NB4 (cell line): ENCODE measurements around the gene NFASC.

Experiments
- DNase-seq: peaks from one replicate; pipeline ENCODE4 v3.0.0; 2010; ENCODE audit warnings: low read depth
- H3K4me3 ChIP-seq: one replicate; pipeline ENCODE4 v1.5.1; 2011; ENCODE audit warnings: mild to moderate bottlenecking, low read depth, low read length, moderate library complexity
- MYC ChIP-seq: IDR thresholded peaks from 2 replicates; pipeline ENCODE4 v1.6.1; 2011; ENCODE audit warnings: low read depth, low read length
- POLR2A ChIP-seq: IDR thresholded peaks from 2 replicates; pipeline ENCODE4 v1.6.1; 2011; ENCODE audit warnings: mild to moderate bottlenecking; ENCODE audit not compliant: insufficient read length; ENCODE audit errors: extremely low read depth
- TF ChIP-seq, protein P1 (sequence below): IDR thresholded peaks from 2 replicates; pipeline ENCODE4 v1.6.1; 2011; ENCODE audit warnings: low read depth, low read length
- TF ChIP-seq, protein P2 (sequence below): IDR thresholded peaks from one replicate; pipeline ENCODE4 v1.5.1; 2012; ENCODE audit warnings: low read depth, low read length

Gene NFASC

DNA sequence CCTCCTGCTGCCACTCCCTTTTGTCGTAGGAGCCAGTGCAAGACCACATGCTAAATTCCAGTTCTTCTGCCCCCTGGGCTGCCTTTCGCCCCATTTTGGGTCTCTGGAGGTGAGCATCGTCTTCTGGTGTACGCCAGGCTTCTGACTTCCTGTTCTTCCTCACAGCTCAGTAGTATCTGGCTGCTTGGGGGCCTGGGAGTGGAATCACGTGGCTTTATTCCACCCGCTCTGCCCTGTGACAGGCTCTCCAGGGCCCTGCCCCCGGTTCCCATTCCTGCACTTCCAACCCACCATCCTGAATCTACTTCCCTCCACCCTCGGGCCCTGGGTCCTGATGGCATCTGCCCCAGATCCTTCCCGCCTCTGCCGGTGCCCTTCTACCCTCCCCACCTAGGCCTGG lies 3.6 kb downstream of the NFASC start:
- TF ChIP-seq, protein P1, sequence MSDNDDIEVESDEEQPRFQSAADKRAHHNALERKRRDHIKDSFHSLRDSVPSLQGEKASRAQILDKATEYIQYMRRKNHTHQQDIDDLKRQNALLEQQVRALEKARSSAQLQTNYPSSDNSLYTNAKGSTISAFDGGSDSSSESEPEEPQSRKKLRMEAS: no peak
- no peak for TF ChIP-seq POLR2A
- TF ChIP-seq MYC: no peak
- TF ChIP-seq, protein P2, sequence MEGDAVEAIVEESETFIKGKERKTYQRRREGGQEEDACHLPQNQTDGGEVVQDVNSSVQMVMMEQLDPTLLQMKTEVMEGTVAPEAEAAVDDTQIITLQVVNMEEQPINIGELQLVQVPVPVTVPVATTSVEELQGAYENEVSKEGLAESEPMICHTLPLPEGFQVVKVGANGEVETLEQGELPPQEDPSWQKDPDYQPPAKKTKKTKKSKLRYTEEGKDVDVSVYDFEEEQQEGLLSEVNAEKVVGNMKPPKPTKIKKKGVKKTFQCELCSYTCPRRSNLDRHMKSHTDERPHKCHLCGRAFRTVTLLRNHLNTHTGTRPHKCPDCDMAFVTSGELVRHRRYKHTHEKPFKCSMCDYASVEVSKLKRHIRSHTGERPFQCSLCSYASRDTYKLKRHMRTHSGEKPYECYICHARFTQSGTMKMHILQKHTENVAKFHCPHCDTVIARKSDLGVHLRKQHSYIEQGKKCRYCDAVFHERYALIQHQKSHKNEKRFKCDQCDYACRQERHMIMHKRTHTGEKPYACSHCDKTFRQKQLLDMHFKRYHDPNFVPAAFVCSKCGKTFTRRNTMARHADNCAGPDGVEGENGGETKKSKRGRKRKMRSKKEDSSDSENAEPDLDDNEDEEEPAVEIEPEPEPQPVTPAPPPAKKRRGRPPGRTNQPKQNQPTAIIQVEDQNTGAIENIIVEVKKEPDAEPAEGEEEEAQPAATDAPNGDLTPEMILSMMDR: no peak

DNA sequence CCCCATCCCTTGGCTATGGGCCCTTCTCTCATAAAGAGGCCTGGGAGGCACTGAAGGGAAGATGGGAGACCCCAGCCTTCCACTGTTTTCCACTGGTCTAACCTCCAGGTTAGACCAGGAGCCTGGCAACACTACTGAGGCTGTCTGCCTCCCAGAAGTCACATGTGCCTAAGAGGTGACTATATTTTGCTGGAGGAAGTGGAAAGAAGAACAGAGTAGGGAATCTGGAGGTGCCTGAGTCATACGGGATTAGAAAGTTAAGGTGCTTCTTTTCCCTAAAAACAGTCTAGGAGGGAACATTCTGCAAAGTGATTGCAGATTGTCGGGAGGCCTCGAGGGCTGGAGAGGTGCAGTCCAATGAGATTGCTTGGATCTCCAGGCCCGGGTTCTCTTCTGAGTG lies 4.6 kb downstream of the NFASC start:
- TF ChIP-seq, protein P2: no peak
- TF ChIP-seq MYC (no peak), POLR2A (no peak)
- TF ChIP-seq, protein P1: no peak
- no peak for DNase-seq
- H3K4me3 ChIP-seq: no peak overlapping the region

More for the DNA sequence above, 3.6 kb downstream of the NFASC start:
- no peak for DNase-seq
- no peak overlapping the region for H3K4me3 ChIP-seq

DNA sequence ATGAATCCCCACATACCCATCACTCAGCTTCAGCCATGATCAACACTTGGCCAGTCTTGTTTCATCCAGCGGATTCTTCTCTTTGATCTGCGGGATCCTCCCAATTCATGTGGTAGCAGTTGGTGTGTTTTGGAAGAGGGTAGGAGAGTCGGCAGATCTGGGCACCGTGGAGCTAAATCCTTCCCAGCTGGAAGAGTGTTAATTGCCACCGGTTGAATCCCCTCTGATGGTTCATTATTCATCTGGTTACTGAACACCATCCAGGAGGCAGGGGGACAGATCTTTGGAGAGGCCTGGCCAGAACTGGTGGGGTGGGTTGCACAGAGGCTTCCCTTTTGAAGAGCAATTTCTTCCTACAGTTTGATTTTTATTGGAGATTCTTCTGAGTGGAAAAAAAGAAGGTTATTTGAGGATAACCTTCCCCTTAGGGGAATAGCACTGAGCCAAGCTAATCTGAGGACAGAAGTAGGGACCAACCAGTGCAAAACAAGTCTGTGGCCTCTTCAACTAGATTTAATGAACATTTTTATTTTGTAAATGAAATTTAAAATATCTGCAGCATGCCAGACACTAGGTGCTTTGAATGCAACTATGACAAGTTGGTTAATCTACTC lies 8.1 kb downstream of the NFASC start:
- no peak for DNase-seq
- TF ChIP-seq POLR2A (no peak), MYC (no peak)
- TF ChIP-seq, protein P2: no peak
- TF ChIP-seq, protein P1: no peak
- H3K4me3 ChIP-seq: no peak overlapping the region

DNA sequence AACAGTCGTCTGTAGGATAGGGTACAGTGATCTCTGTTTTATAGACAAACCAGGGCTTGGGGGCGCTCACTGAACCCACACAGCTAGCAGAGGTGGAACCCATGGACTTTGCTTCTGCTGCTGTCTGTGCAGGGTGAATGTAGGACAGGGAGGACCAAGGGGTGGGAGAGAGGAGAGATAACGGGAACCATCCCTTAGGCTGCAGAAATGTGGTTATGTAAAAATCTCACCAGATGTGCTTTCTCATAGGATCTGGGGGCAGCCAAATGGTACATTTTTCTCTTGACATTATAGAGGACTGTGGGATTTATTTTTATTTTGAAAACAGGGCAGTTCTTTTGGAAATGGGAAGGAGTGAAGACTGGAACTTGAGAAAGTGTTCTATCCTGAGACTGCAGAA lies 8.7 kb downstream of the NFASC start:
- TF ChIP-seq, protein P1: no peak
- TF ChIP-seq POLR2A (no peak), MYC (no peak)
- TF ChIP-seq, protein P2: no peak
- DNase-seq: no peak
- no peak overlapping the region for H3K4me3 ChIP-seq

DNA sequence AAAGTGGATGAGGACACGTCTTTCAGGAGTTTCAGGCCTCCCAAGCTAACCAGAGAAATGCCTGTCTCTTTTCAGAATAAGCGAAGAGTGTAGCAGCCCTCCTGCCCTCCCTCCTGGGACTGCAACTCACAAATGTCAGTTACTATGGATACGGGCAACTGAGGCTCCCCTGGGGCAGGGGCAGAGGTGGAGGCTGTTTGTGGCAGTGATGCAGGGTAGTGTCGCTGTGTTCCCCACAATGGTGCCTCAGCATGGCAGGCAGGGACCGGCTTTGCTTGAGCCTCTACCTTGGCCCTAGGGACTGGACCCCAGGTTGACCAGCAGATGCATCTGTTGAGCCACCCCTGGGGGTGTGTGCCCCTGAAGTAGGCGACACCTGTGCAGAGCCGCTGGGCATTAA lies 10.2 kb downstream of the NFASC start:
- no peak for DNase-seq
- no peak for TF ChIP-seq POLR2A
- TF ChIP-seq, protein P1: no peak
- TF ChIP-seq, protein P2: no peak
- TF ChIP-seq MYC: no peak
- no peak overlapping the region for H3K4me3 ChIP-seq

DNA sequence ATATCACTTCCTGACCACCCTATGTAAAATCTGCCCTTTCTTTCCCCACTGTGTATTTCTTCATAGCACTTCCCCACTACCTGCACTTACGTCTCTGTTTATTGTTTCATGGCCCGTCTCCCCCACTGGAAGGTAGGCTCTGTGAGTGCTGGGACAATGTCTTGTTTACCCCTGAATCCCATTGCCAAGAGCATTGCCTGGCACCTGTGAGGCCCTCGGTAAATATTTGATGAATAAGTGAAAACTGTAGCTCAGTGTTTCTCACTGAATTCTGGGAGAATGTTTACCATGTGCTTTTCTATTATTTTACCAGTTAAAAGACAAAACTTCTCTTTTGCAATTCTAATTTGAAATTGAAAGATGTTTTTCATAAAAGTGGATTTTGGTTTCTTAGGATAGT lies 11.8 kb downstream of the NFASC start:
- no peak for DNase-seq
- TF ChIP-seq MYC (no peak), POLR2A (no peak)
- TF ChIP-seq, protein P1: no peak
- TF ChIP-seq, protein P2: no peak
- H3K4me3 ChIP-seq: no peak overlapping the region
